Retina (tissue), 1 donor: ENCODE data around the gene NALCN.
"Not testable (repeated sequence)": the region's sequence is repeated elsewhere in the genome, so short reads cannot be mapped to it uniquely, and the experiment has no call there.

ENCODE experiments used
- DNase-seq: peaks from one replicate; pipeline ENCODE4 v3.0.0-alpha.2; 2016

The NALCN gene

GRCh38 chr13:101331731-101332130, 84.6 kb downstream of the NALCN start:
- no peak for DNase-seq

- DNase-seq: no peak
Observed at GRCh38 chr13:101327871-101328270, 88.4 kb downstream of the NALCN start.

GRCh38 chr13:101326710-101327109, 89.6 kb downstream of the NALCN start:
- DNase-seq: no peak

- DNase-seq: peak; percentile 25
Observed at GRCh38 chr13:101325423-101325822, 90.9 kb downstream of the NALCN start.

GRCh38 chr13:101323601-101324000, 92.7 kb downstream of the NALCN start:
- no peak for DNase-seq

GRCh38 chr13:101317986-101318523, 98.3 kb downstream of the NALCN start:
- DNase-seq: no peak

- not testable (repeated sequence) for DNase-seq
Observed at GRCh38 chr13:101313479-101313878, 102.8 kb downstream of the NALCN start.

- no peak for DNase-seq
Observed at GRCh38 chr13:101309014-101309619, 107.2 kb downstream of the NALCN start.

GRCh38 chr13:101308247-101309013, 107.9 kb downstream of the NALCN start:
- DNase-seq: no peak

- DNase-seq: no peak
Observed at GRCh38 chr13:101307181-101307701, 109.1 kb downstream of the NALCN start.

GRCh38 chr13:101306773-101307172, 109.5 kb downstream of the NALCN start:
- no peak for DNase-seq

GRCh38 chr13:101305981-101306411, 110.3 kb downstream of the NALCN start:
- DNase-seq: no peak

GRCh38 chr13:101303521-101303920, 112.8 kb downstream of the NALCN start:
- DNase-seq: no peak

GRCh38 chr13:101301053-101301452, 115.3 kb downstream of the NALCN start:
- no peak for DNase-seq

- no peak for DNase-seq
Observed at GRCh38 chr13:101300531-101300930, 115.8 kb downstream of the NALCN start.

GRCh38 chr13:101298517-101298916, 117.8 kb downstream of the NALCN start:
- no peak for DNase-seq

GRCh38 chr13:101297794-101298193, 118.5 kb downstream of the NALCN start:
- DNase-seq: no peak

- no peak for DNase-seq
Observed at GRCh38 chr13:101292711-101293110, 123.6 kb downstream of the NALCN start.

- DNase-seq: no peak
Observed at GRCh38 chr13:101291646-101292515, 124.4 kb downstream of the NALCN start.

- no peak for DNase-seq
Observed at GRCh38 chr13:101291206-101291605, 125.1 kb downstream of the NALCN start.

GRCh38 chr13:101289764-101290163, 126.5 kb downstream of the NALCN start:
- DNase-seq: peak; percentile 75

GRCh38 chr13:101283782-101284181, 132.5 kb downstream of the NALCN start:
- no peak for DNase-seq

- DNase-seq: no peak
Observed at GRCh38 chr13:101272886-101273285, 143.4 kb downstream of the NALCN start.
